Liver (tissue), 9 donors: ENCODE data around the gene ARNT2. TPM values are rescaled to one million over a fixed set of nuclear protein-coding genes. Genes with fewer than 3 reads are reported as not detected.

Experiments
- DNase-seq: peaks from one replicate; pipeline ENCODE4 v3.0.0-alpha.2; 2017; ENCODE audit warnings: low spot score
- H3K27ac ChIP-seq, 2 donors: one replicate each; pipeline ENCODE4 v1.7.0; 2013; ENCODE audit warnings: inconsistent platforms in 2 of 2, low read length in 2 of 2, control low read depth in 1 of 2, low read depth in 1 of 2, mild to moderate bottlenecking in 1 of 2
- H3K27me3 ChIP-seq, 4 donors: one replicate each; pipeline versions ENCODE4 v1.6.1 to v1.7.0; 2013; ENCODE audit warnings: low read length in 3 of 4, inconsistent platforms in 1 of 4, mild to moderate bottlenecking in 1 of 4, moderate library complexity in 1 of 4; ENCODE audit not compliant: control insufficient read depth in 4 of 4, insufficient read depth in 4 of 4
- H3K36me3 ChIP-seq, 4 donors: one replicate each; pipeline versions ENCODE4 v1.6.1 to v1.7.0; 2013; ENCODE audit warnings: low read length in 3 of 4, mild to moderate bottlenecking in 3 of 4, low read depth in 1 of 4, moderate library complexity in 1 of 4; ENCODE audit not compliant: control insufficient read depth in 4 of 4, insufficient read depth in 3 of 4
- H3K4me1 ChIP-seq, 4 donors: one replicate each; pipeline versions ENCODE4 v1.6.1 to v1.7.0; 2013; ENCODE audit warnings: low read length in 3 of 4, mild to moderate bottlenecking in 3 of 4, moderate library complexity in 1 of 4; ENCODE audit not compliant: control insufficient read depth in 4 of 4, insufficient read depth in 4 of 4
- H3K4me3 ChIP-seq, 3 donors: one replicate each; pipeline versions ENCODE4 v1.6.1 to v1.7.0; 2013; ENCODE audit warnings: low read length in 3 of 3, control low read depth in 1 of 3, low read depth in 1 of 3, mild to moderate bottlenecking in 1 of 3
- H3K9ac ChIP-seq, 2 donors: one replicate each; pipeline ENCODE4 v1.7.0; 2013; ENCODE audit warnings: low read length in 2 of 2, mild to moderate bottlenecking in 2 of 2, moderate library complexity in 2 of 2, control low read depth in 1 of 2, low read depth in 1 of 2
- H3K9me3 ChIP-seq, 4 donors: one replicate each; pipeline versions ENCODE4 v1.6.1 to v1.7.0; 2013; ENCODE audit warnings: low read length in 3 of 4; ENCODE audit not compliant: control insufficient read depth in 4 of 4
- EGR1 ChIP-seq, 2 donors: IDR thresholded peaks; 2 replicates each; pipeline ENCODE4 v1.6.1; 2016 to 2018; ENCODE audit warnings: antibody characterized with exemption in 2 of 2, low read depth in 2 of 2
- FOXA1 ChIP-seq: IDR thresholded peaks from 2 replicates; pipeline ENCODE4 v1.6.1; 2016; ENCODE audit warnings: antibody characterized with exemption
- FOXA2 ChIP-seq: IDR thresholded peaks from 2 replicates; pipeline ENCODE4 v1.6.1; 2016; ENCODE audit warnings: antibody characterized with exemption
- GABPA ChIP-seq, 2 donors: IDR thresholded peaks in 1 of 2; conservative IDR thresholded peaks in 1 of 2; 2 replicates each; pipeline ENCODE4 v1.6.1; 2016; ENCODE audit warnings: antibody characterized with exemption in 2 of 2, mild to moderate bottlenecking in 1 of 2, moderate library complexity in 1 of 2
- HNF4A ChIP-seq, 2 donors: conservative IDR thresholded peaks; 2 replicates each; pipeline ENCODE4 v1.6.1; 2016; ENCODE audit warnings: antibody characterized with exemption in 2 of 2, mild to moderate bottlenecking in 2 of 2
- HNF4G ChIP-seq: IDR thresholded peaks from 2 replicates; pipeline ENCODE4 v1.6.1; 2016; ENCODE audit warnings: antibody characterized with exemption
- JUND ChIP-seq, 2 donors: IDR thresholded peaks; 2 replicates each; pipeline ENCODE4 v1.6.1; 2016; ENCODE audit warnings: antibody characterized with exemption in 2 of 2
- MAX ChIP-seq: IDR thresholded peaks from 2 replicates; pipeline ENCODE4 v1.6.1; 2016; ENCODE audit warnings: antibody characterized with exemption
- NR2F2 ChIP-seq: IDR thresholded peaks from 2 replicates; pipeline ENCODE4 v1.6.1; 2016; ENCODE audit warnings: antibody characterized with exemption
- RAD21 ChIP-seq, 2 donors: IDR thresholded peaks; 2 replicates each; pipeline ENCODE4 v1.6.1; 2016; ENCODE audit warnings: antibody characterized with exemption in 2 of 2, mild to moderate bottlenecking in 2 of 2
- REST ChIP-seq: IDR thresholded peaks from 2 replicates; pipeline ENCODE4 v1.6.1; 2016; ENCODE audit warnings: antibody characterized with exemption, mild to moderate bottlenecking
- RXRA ChIP-seq, 2 donors: IDR thresholded peaks; 2 replicates each; pipeline ENCODE4 v1.6.1; 2017 to 2018; ENCODE audit warnings: antibody characterized with exemption in 2 of 2, mild to moderate bottlenecking in 1 of 2
- SP1 ChIP-seq: IDR thresholded peaks from 2 replicates; pipeline ENCODE4 v1.6.1; 2018; ENCODE audit warnings: antibody characterized with exemption, mild to moderate bottlenecking
- TAF1 ChIP-seq: conservative IDR thresholded peaks from 2 replicates; pipeline ENCODE4 v1.6.1; 2016; ENCODE audit warnings: antibody characterized with exemption, mild to moderate bottlenecking
- YY1 ChIP-seq: IDR thresholded peaks from 2 replicates; pipeline ENCODE4 v1.6.1; 2016; ENCODE audit warnings: antibody characterized with exemption, mild to moderate bottlenecking
- ZBTB33 ChIP-seq: IDR thresholded peaks from 2 replicates; pipeline ENCODE4 v1.6.1; 2016; ENCODE audit warnings: antibody characterized with exemption
- WGBS: extraction: QIAGEN DNeasy Blood & Tissue Kit; methylation state at CpG from one replicate; pipeline ENCODE4 v1.1.7; 2013; 5-methylcytosine and 5-hydroxymethylcytosine counted together
- polyA plus RNA-seq, 2 donors: library from polyadenylated mRNA; stranded (reverse) in 1 of 2; unstranded in 1 of 2; fragments of 200-250 nt in 1 of 2; fragments of >200 nt in 1 of 2; fragmentation: Nextera tagmentation in 1 of 2; extraction: Ambion mirVana in 1 of 2; gene quantifications; one replicate each; pipeline versions ENCODE4 v1.2.1 to v1.2.3, GENCODE V29; 2013 to 2015
- total RNA-seq, 2 donors: library from RNA; depleted of rRNA; stranded (reverse); fragments of >200 nt; gene quantifications; one replicate each; pipeline ENCODE4 v1.2.3, GENCODE V29; 2014
- TF ChIP-seq, protein P1 (sequence below): fragments of 150-350 bp; IDR thresholded peaks from 2 replicates; pipeline ENCODE4 v1.5.1; 2017; ENCODE audit warnings: improper control_type of control experiment, low read depth, low read length; ENCODE audit not compliant: missing input control
- TF ChIP-seq, protein P2 (sequence below): IDR thresholded peaks from 2 replicates; pipeline ENCODE4 v1.6.1; 2016; ENCODE audit warnings: antibody characterized with exemption
- donor health status: healthy.
- donor health status: healthy.
- donor health status: healthy.
- donor health status: healthy.
- donor health status: healthy.

ARNT2 gene
- total and polyA plus RNA-seq, 4 donors = 0.17 to 0.92 (median 0.54) TPM

- H3K4me3 ChIP-seq = no peak overlapping the region
- no peak overlapping the region for H3K27ac ChIP-seq
- no peaks in the 10 kb centered on the region for H3K27me3 ChIP-seq
- no peak for DNase-seq
- TF ChIP-seq, protein P1, sequence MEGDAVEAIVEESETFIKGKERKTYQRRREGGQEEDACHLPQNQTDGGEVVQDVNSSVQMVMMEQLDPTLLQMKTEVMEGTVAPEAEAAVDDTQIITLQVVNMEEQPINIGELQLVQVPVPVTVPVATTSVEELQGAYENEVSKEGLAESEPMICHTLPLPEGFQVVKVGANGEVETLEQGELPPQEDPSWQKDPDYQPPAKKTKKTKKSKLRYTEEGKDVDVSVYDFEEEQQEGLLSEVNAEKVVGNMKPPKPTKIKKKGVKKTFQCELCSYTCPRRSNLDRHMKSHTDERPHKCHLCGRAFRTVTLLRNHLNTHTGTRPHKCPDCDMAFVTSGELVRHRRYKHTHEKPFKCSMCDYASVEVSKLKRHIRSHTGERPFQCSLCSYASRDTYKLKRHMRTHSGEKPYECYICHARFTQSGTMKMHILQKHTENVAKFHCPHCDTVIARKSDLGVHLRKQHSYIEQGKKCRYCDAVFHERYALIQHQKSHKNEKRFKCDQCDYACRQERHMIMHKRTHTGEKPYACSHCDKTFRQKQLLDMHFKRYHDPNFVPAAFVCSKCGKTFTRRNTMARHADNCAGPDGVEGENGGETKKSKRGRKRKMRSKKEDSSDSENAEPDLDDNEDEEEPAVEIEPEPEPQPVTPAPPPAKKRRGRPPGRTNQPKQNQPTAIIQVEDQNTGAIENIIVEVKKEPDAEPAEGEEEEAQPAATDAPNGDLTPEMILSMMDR = no peak
- TF ChIP-seq EGR1 (IDR thresholded peaks at IDR 0.05; ENCODE audit: low read depth in 2 of 2) (no peak), YY1 (no peak), SP1 (no peak), FOXA1 (no peak), TAF1 (no peak), JUND (IDR thresholded peaks at IDR 0.05) (no peak), FOXA2 (no peak), ZBTB33 (no peak), RAD21 (IDR thresholded peaks at IDR 0.05) (no peak), RXRA (IDR thresholded peaks at IDR 0.05) (no peak), HNF4A (conservative IDR thresholded peaks at IDR 0.05) (no peak), GABPA (IDR thresholded peaks at IDR 0.05 in 1 of 2, conservative IDR thresholded peaks at IDR 0.05 in 1 of 2) (no peak), MAX (no peak), REST (no peak), NR2F2 (no peak), HNF4G (no peak)
- TF ChIP-seq, protein P2, sequence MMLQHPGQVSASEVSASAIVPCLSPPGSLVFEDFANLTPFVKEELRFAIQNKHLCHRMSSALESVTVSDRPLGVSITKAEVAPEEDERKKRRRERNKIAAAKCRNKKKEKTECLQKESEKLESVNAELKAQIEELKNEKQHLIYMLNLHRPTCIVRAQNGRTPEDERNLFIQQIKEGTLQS = no peak
- peaks cover 0 to 3% (median 0%) of the 10 kb centered on the region in 4 donors for H3K9me3 ChIP-seq
- 89% methylated on average over 7 of the region's 7 CpGs for WGBS
- no peak overlapping the region for H3K9ac ChIP-seq
- no peaks in the 10 kb centered on the region for H3K36me3 ChIP-seq
- no peaks in the 10 kb centered on the region for H3K4me1 ChIP-seq
Observed at GRCh38 chr15:80491163-80491847, 87.1 kb downstream of the ARNT2 start.
